ENCODE results near the gene OR2T10.

OR2T10 gene

DNA sequence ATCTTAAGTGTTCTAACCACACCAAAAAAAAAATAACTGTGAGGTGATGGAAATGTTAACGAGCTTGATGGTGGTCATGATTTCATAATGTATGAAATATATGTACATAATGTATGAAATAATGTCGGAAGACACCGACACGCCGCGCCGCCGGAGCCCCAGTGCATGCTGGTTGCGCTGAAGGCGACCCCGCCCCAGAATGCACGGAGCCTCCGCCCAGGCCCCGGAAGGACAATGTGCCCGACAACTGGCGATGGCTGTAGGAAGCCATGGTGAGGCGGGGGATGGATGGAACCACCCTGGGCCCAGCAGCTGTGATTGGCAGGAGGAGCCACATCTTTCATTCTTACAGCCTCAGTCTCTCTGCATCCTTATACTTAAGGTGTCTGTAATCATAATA, 7.4 kb downstream of the OR2T10 start:
- H3K27ac ChIP-seq (ENCODE audit: low read depth, low read length): no peak overlapping the region
- WGBS (ENCODE audit: extremely low coverage, insufficient coverage, insufficient read length): no CpG with 5 or more reads among the region's 17 CpGs
- H2AK5ac ChIP-seq (ENCODE audit: low read length): no peak overlapping the region
- H4K12ac ChIP-seq (ENCODE audit: low read depth, low read length): no peak overlapping the region
- no peak overlapping the region for H2AFZ ChIP-seq (ENCODE audit: insufficient read depth, low read length, poor library complexity)
- no peak overlapping the region for H4K8ac ChIP-seq (ENCODE audit: low read depth, low read length)
- no peak overlapping the region for H2BK120ac ChIP-seq (ENCODE audit: insufficient read depth, low read length, poor library complexity)
- H4K91ac ChIP-seq (ENCODE audit: low read depth, low read length): no peak overlapping the region
- no peak overlapping the region for H2BK5ac ChIP-seq (ENCODE audit: low read depth, low read length, poor library complexity)
- H3K4me3 ChIP-seq (ENCODE audit: low read depth, low read length): no peak overlapping the region
- H3K9ac ChIP-seq (ENCODE audit: low read length): no peak overlapping the region
- H3K4me2 ChIP-seq (ENCODE audit: low read length): no peak overlapping the region
- H3K9me3 ChIP-seq (ENCODE audit: insufficient read depth, low read depth, low read length): peaks cover 11% of the 10 kb centered on the region
- no peaks in the 10 kb centered on the region for H3K4me1 ChIP-seq (ENCODE audit: control insufficient read depth in 1 of 2, insufficient read depth in 2 of 2, low read length in 2 of 2)
- no peak for DNase-seq
- no peaks in the 10 kb centered on the region for H3K79me2 ChIP-seq (ENCODE audit: control insufficient read depth, insufficient read depth, low read length, poor library complexity)
- no peak overlapping the region for H3K14ac ChIP-seq (ENCODE audit: low read length)
- no peaks in the 10 kb centered on the region for H3K79me1 ChIP-seq (ENCODE audit: low read length)
- H3K18ac ChIP-seq (ENCODE audit: low read length): no peak overlapping the region
- H3K23ac ChIP-seq (ENCODE audit: low read length): no peak overlapping the region
- no peak overlapping the region for H3K4ac ChIP-seq (ENCODE audit: low read depth, low read length)
- no peaks in the 10 kb centered on the region for H3K27me3 ChIP-seq (ENCODE audit: insufficient read depth, low read length)
- H2BK12ac ChIP-seq (ENCODE audit: low read length): no peak overlapping the region
- no peaks in the 10 kb centered on the region for H3K36me3 ChIP-seq (ENCODE audit: control insufficient read depth in 1 of 2, insufficient read depth in 2 of 2, low read length in 2 of 2)

DNA sequence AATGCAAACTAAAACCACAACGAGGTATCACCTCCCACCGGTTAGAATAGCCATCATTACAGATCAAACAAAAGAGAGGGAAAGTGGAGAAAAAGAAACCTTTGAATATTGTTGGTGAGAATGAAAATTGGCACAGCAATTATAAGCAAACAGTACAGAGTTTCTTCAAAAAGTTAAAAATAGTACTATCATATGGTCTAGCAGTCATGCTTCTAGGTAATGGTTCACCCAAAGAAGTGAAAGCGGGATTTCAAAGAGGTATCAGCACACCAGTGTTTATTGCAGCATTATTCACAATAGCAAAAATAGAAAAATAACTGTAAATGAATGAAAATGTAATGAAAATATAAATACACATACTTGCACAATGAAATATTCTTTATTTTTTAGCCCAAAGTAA, 8.2 kb downstream of the OR2T10 start:
- Histone ChIP-seq H3K9ac (ENCODE audit: low read length) (no peak overlapping the region), H3K18ac (ENCODE audit: low read length) (no peak overlapping the region), H3K4me3 (ENCODE audit: low read depth, low read length) (no peak overlapping the region), H3K79me1 (ENCODE audit: low read length) (no peaks in the 10 kb centered on the region), H3K79me2 (ENCODE audit: control insufficient read depth, insufficient read depth, low read length, poor library complexity) (no peaks in the 10 kb centered on the region), H3K4me1 (ENCODE audit: control insufficient read depth in 1 of 2, insufficient read depth in 2 of 2, low read length in 2 of 2) (no peaks in the 10 kb centered on the region), H4K91ac (ENCODE audit: low read depth, low read length) (no peak overlapping the region), H4K12ac (ENCODE audit: low read depth, low read length) (no peak overlapping the region), H3K9me3 (ENCODE audit: insufficient read depth, low read depth, low read length) (peaks cover 11% of the 10 kb centered on the region), H2BK12ac (ENCODE audit: low read length) (no peak overlapping the region), H3K27me3 (ENCODE audit: insufficient read depth, low read length) (no peaks in the 10 kb centered on the region), H3K14ac (ENCODE audit: low read length) (no peak overlapping the region), H4K8ac (ENCODE audit: low read depth, low read length) (no peak overlapping the region), H2BK120ac (ENCODE audit: insufficient read depth, low read length, poor library complexity) (no peak overlapping the region), H2AFZ (ENCODE audit: insufficient read depth, low read length, poor library complexity) (no peak overlapping the region), H3K36me3 (ENCODE audit: control insufficient read depth in 1 of 2, insufficient read depth in 2 of 2, low read length in 2 of 2) (no peaks in the 10 kb centered on the region), H2AK5ac (ENCODE audit: low read length) (no peak overlapping the region), H2BK5ac (ENCODE audit: low read depth, low read length, poor library complexity) (no peak overlapping the region), H3K23ac (ENCODE audit: low read length) (no peak overlapping the region), H3K4ac (ENCODE audit: low read depth, low read length) (no peak overlapping the region), H3K4me2 (ENCODE audit: low read length) (no peak overlapping the region), H3K27ac (ENCODE audit: low read depth, low read length) (no peak overlapping the region)
- WGBS (ENCODE audit: extremely low coverage, insufficient coverage, insufficient read length): no CpG with 5 or more reads among the region's 3 CpGs
- no peak for DNase-seq

DNA sequence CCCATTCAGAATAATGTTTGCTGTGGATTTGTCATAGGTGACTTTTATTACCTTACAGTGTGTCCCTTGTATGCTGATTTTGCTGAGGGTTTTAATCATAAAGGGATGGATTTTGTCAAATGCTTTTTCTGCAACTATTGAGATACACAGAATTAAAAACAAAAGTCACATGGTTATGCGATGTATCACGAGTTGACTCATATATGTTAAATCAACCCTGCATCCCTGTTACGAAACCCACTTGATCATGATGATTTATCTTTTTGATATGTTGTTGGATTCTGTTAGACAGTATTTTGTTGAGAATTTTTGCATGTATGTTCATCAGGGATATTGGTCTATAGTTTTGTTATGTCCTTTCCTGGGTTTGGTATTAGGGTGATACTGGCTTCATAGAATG, 12.2 kb downstream of the OR2T10 start:
- Histone ChIP-seq H3K4me2 (ENCODE audit: low read length) (no peak overlapping the region), H3K4me1 (ENCODE audit: control insufficient read depth in 1 of 2, insufficient read depth in 2 of 2, low read length in 2 of 2) (no peaks in the 10 kb centered on the region), H3K18ac (ENCODE audit: low read length) (no peak overlapping the region), H3K27me3 (ENCODE audit: insufficient read depth, low read length) (no peaks in the 10 kb centered on the region), H2AFZ (ENCODE audit: insufficient read depth, low read length, poor library complexity) (no peak overlapping the region), H3K36me3 (ENCODE audit: control insufficient read depth in 1 of 2, insufficient read depth in 2 of 2, low read length in 2 of 2) (no peaks in the 10 kb centered on the region), H3K27ac (ENCODE audit: low read depth, low read length) (no peak overlapping the region), H2AK5ac (ENCODE audit: low read length) (no peak overlapping the region), H2BK120ac (ENCODE audit: insufficient read depth, low read length, poor library complexity) (no peak overlapping the region), H2BK12ac (ENCODE audit: low read length) (no peak overlapping the region), H3K79me2 (ENCODE audit: control insufficient read depth, insufficient read depth, low read length, poor library complexity) (no peaks in the 10 kb centered on the region), H3K4me3 (ENCODE audit: low read depth, low read length) (no peak overlapping the region), H3K9me3 (ENCODE audit: insufficient read depth, low read depth, low read length) (peaks cover 3% of the 10 kb centered on the region), H3K9ac (ENCODE audit: low read length) (no peak overlapping the region), H3K23ac (ENCODE audit: low read length) (no peak overlapping the region), H3K4ac (ENCODE audit: low read depth, low read length) (no peak overlapping the region), H3K14ac (ENCODE audit: low read length) (no peak overlapping the region), H2BK5ac (ENCODE audit: low read depth, low read length, poor library complexity) (no peak overlapping the region), H4K12ac (ENCODE audit: low read depth, low read length) (no peak overlapping the region), H3K79me1 (ENCODE audit: low read length) (no peaks in the 10 kb centered on the region), H4K91ac (ENCODE audit: low read depth, low read length) (no peak overlapping the region), H4K8ac (ENCODE audit: low read depth, low read length) (no peak overlapping the region)
- no peak for DNase-seq
- no CpG with 5 or more reads among the region's 3 CpGs for WGBS (ENCODE audit: extremely low coverage, insufficient coverage, insufficient read length)

DNA sequence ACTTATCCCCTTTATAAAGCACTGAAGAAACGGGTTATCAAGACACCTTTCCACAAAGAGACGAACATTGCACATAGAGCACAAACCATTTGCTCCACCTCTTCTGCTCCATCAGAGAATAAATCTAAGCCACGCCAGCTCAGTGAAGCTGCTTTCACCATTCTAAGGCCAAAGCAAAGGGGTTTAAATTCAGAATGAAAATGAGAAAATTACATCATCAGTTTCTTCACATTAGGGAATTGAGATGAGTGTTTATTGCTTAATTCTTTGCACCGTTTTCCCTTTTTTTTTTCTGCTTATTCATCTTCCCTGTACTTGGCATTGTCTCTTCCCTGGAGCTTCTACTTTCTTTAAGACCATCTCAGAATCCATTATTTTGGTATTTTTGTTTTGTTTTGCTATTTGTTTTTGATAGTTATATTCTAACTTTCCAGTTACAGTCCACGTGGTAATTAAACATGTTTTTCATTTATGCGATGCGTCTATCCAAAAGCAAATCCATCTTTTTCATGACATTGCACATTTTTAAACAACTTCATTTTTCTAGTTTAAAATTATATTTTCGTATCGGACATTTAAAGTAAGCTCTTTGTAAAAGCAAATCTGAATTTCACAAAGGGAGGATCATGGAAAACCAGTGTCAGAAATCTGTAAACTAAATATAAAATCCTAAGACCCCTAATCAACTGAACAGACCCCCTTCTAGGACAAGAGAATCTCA, 21.1 kb downstream of the OR2T10 start:
- no peak overlapping the region for H3K27ac ChIP-seq (ENCODE audit: low read depth, low read length)
- H3K36me3 ChIP-seq (ENCODE audit: control insufficient read depth in 1 of 2, insufficient read depth in 2 of 2, low read length in 2 of 2): no peaks in the 10 kb centered on the region
- H3K4me2 ChIP-seq (ENCODE audit: low read length): no peak overlapping the region
- H2AK5ac ChIP-seq (ENCODE audit: low read length): no peak overlapping the region
- H3K4ac ChIP-seq (ENCODE audit: low read depth, low read length): no peak overlapping the region
- no peak overlapping the region for H4K8ac ChIP-seq (ENCODE audit: low read depth, low read length)
- H3K27me3 ChIP-seq (ENCODE audit: insufficient read depth, low read length): no peaks in the 10 kb centered on the region
- no peaks in the 10 kb centered on the region for H3K4me1 ChIP-seq (ENCODE audit: control insufficient read depth in 1 of 2, insufficient read depth in 2 of 2, low read length in 2 of 2)
- H3K9ac ChIP-seq (ENCODE audit: low read length): no peak overlapping the region
- WGBS (ENCODE audit: extremely low coverage, insufficient coverage, insufficient read length): no CpG with 5 or more reads among the region's 9 CpGs
- H3K18ac ChIP-seq (ENCODE audit: low read length): no peak overlapping the region
- H2AFZ ChIP-seq (ENCODE audit: insufficient read depth, low read length, poor library complexity): no peak overlapping the region
- H3K4me3 ChIP-seq (ENCODE audit: low read depth, low read length): no peak overlapping the region
- no peaks in the 10 kb centered on the region for H3K79me1 ChIP-seq (ENCODE audit: low read length)
- H4K91ac ChIP-seq (ENCODE audit: low read depth, low read length): no peak overlapping the region
- H3K79me2 ChIP-seq (ENCODE audit: control insufficient read depth, insufficient read depth, low read length, poor library complexity): no peaks in the 10 kb centered on the region
- H4K12ac ChIP-seq (ENCODE audit: low read depth, low read length): no peak overlapping the region
- no peak overlapping the region for H2BK12ac ChIP-seq (ENCODE audit: low read length)
- no peak overlapping the region for H3K23ac ChIP-seq (ENCODE audit: low read length)
- H2BK5ac ChIP-seq (ENCODE audit: low read depth, low read length, poor library complexity): no peak overlapping the region
- H3K14ac ChIP-seq (ENCODE audit: low read length): no peak overlapping the region
- H3K9me3 ChIP-seq (ENCODE audit: insufficient read depth, low read depth, low read length): peaks cover 3% of the 10 kb centered on the region
- no peak overlapping the region for H2BK120ac ChIP-seq (ENCODE audit: insufficient read depth, low read length, poor library complexity)
- no peak for DNase-seq
